ENCODE data around the gene HSD11B1. TPM values are rescaled to one million over a fixed set of nuclear protein-coding genes. Genes with fewer than 3 reads are reported as not detected.

The HSD11B1 gene
- total and polyA plus RNA-seq, 2 donors (not counting 3 experiments of a cell fraction or from before 2014, with no cell fraction given), result not detected

GRCh38 chr1:209783386-209783785, 78.7 kb downstream of the HSD11B1 start:
- H2AFZ ChIP-seq (ENCODE audit: low read depth, low read length), result no peak overlapping the region
- no peak for TF ChIP-seq POLR2A (IDR thresholded peaks at IDR 0.05; ENCODE audit: low read depth, low read length)
- no peak for TF ChIP-seq GATA2 (IDR thresholded peaks at IDR 0.05; ENCODE audit: insufficient read depth, insufficient read length, low read depth, low read length)
- TF ChIP-seq JUN (IDR thresholded peaks at IDR 0.05; ENCODE audit: borderline replicate concordance, insufficient read depth, insufficient read length, low read depth), result no peak
- no peak for TF ChIP-seq EZH2 (IDR thresholded peaks at IDR 0.05; ENCODE audit: borderline replicate concordance, low read depth, low read length, severe bottlenecking)
- TF ChIP-seq MAX (IDR thresholded peaks at IDR 0.05; ENCODE audit: insufficient read depth, insufficient read length), result no peak
- TF ChIP-seq CTCF (IDR thresholded peaks at IDR 0.05; ENCODE audit: extremely low read depth in 1 of 2, insufficient read depth in 1 of 2, low read depth in 1 of 2, low read length in 2 of 2), result no peak
- no peak for TF ChIP-seq POLR2AphosphoS5 (IDR thresholded peaks at IDR 0.05; ENCODE audit: insufficient read depth, low read depth, low read length)
- TF ChIP-seq MYC (IDR thresholded peaks at IDR 0.05; ENCODE audit: low read depth, low read length), result no peak
- TF ChIP-seq FOS (IDR thresholded peaks at IDR 0.05; ENCODE audit: borderline replicate concordance, insufficient read depth, low read length), result no peak
- ChIA-PET CTCF (interaction anchor here (0.8 to 1.2 kb wide), 3 partner anchors 9 to 19 kb away, joined by 3 read pairs; no protein-coding TSS in a partner anchor), POLR2A (interaction anchor here (1.4 kb wide), 2 partner anchors 14 to 57 kb away, joined by 4 to 5 read pairs; no protein-coding TSS in a partner anchor)
- FAIRE-seq (peak; percentile 37), DNase-seq (ENCODE audit: low read depth, low spot score) (no peak)
- H3K79me2 ChIP-seq (ENCODE audit: control insufficient read depth, insufficient read depth, low read length), result no peaks in the 10 kb centered on the region
- peak overlapping the region; percentile 96 for H3K4me2 ChIP-seq (ENCODE audit: insufficient read depth, low read length)
- no peak overlapping the region for H3K27ac ChIP-seq (ENCODE audit: insufficient read depth, low read depth, low read length)
- H3K4me1 ChIP-seq (ENCODE audit: control insufficient read depth, extremely low read depth, insufficient read depth, low read length), result peaks cover 10% of the 10 kb centered on the region
- no peaks in the 10 kb centered on the region for H3K9me1 ChIP-seq (replicated peaks; ENCODE audit: control insufficient read depth, extremely low read depth, insufficient read depth, low read length)
- H3K4me3 ChIP-seq (replicated peaks in 1 of 3; ENCODE audit: insufficient read depth in 1 of 3, low read depth in 1 of 3, low read length in 3 of 3), result peak overlapping the region in 1 of 3 experiments; percentile 90
- no TSS peak for BruUV-seq (replicated peaks)
- dilution Hi-C loops (cut with MboI; ENCODE audit: extremely low pct_ligation_motif_present, low sequenced_read_pairs), result no loop called here
- peaks cover 0 to 1% of the 10 kb centered on the region in 2 experiments for H3K36me3 ChIP-seq (ENCODE audit: control insufficient read depth in 2 of 2, extremely low read depth in 1 of 2, insufficient read depth in 2 of 2, low read length in 2 of 2)
- no peaks in the 10 kb centered on the region for H3K27me3 ChIP-seq (ENCODE audit: control insufficient read depth in 2 of 2, insufficient read depth in 2 of 2, low read length in 2 of 2)
- intact Hi-C loops (cut with micrococcal nuclease), result no loop called here
- peak overlapping the region; percentile 95 for H3K9ac ChIP-seq (replicated peaks; ENCODE audit: extremely low read depth, insufficient read depth, low read length)
- H4K20me1 ChIP-seq (replicated peaks; ENCODE audit: control insufficient read depth, extremely low read depth, insufficient read depth, low read length), result no peaks in the 10 kb centered on the region
- H3K9me3 ChIP-seq (replicated peaks; ENCODE audit: control insufficient read depth, insufficient read depth, low read length), result no peaks in the 10 kb centered on the region

Other genes with a start within 250 kb of the HSD11B1 start
- not detected in 2 replicates for gene CAMK1G, start 121.1 kb upstream of the HSD11B1 start, total RNA-seq
- not detected in 2 replicates for gene CAMK1G, start 121.1 kb upstream of the HSD11B1 start, polyA plus RNA-seq
- gene LAMB3, start 52.4 kb upstream of the HSD11B1 start, total RNA-seq, result 0.72 and 3.1 TPM in 2 replicates
- gene LAMB3, start 52.4 kb upstream of the HSD11B1 start, polyA plus RNA-seq, result 1.3 and 2.6 TPM in 2 replicates
- gene G0S2, start 29.4 kb upstream of the HSD11B1 start, total RNA-seq, result 1.9 TPM in 1 of 2 replicates, not detected in the other
- 0.22 and 0.91 TPM in 2 replicates for gene G0S2, start 29.4 kb upstream of the HSD11B1 start, polyA plus RNA-seq
- gene TRAF3IP3, start 51.2 kb downstream of the HSD11B1 start, total RNA-seq, result not detected in 2 replicates
- gene TRAF3IP3, start 51.2 kb downstream of the HSD11B1 start, polyA plus RNA-seq, result not detected in 2 replicates
- gene C1orf74, start 79.7 kb downstream of the HSD11B1 start, total RNA-seq, result 2.3 and 3.0 TPM in 2 replicates
- 2.4 TPM in 2 replicates for gene C1orf74, start 79.7 kb downstream of the HSD11B1 start, polyA plus RNA-seq
- gene IRF6, start 101.3 kb downstream of the HSD11B1 start, total RNA-seq, result 22.1 and 42.0 TPM in 2 replicates
- gene IRF6, start 101.3 kb downstream of the HSD11B1 start, polyA plus RNA-seq, result 55.8 and 65.0 TPM in 2 replicates
- 10.5 and 11.7 TPM in 2 replicates for gene UTP25, start 123.1 kb downstream of the HSD11B1 start, total RNA-seq
- 5.9 and 6.6 TPM in 2 replicates for gene UTP25, start 123.1 kb downstream of the HSD11B1 start, polyA plus RNA-seq
- 0.18 and 0.30 TPM in 2 replicates for gene SYT14, start 233.4 kb downstream of the HSD11B1 start, total RNA-seq
- 0.08 TPM in 2 replicates for gene SYT14, start 233.4 kb downstream of the HSD11B1 start, polyA plus RNA-seq

Data from endothelial cell of umbilical vein (primary cell).